Nephron progenitor cell (in vitro differentiated cells): ENCODE data around the gene FIBCD1.
A peak's percentile ranks its signal among the peaks of the same experiment; 100 is the strongest.
"Not testable (repeated sequence)": the region's sequence is repeated elsewhere in the genome, so short reads cannot be mapped to it uniquely, and the experiment has no call there.

Experiments
- DNase-seq: peaks from one replicate; pipeline ENCODE4 v3.0.0; 2021
- H3K27ac Mint-ChIP-seq: 2 replicates; pipeline ENCODE4 v1.8.0; 2021; ENCODE audit warnings: mild to moderate bottlenecking, moderate library complexity, mixed read lengths
- H3K27me3 Mint-ChIP-seq: 2 replicates; pipeline ENCODE4 v1.8.0; 2021; ENCODE audit warnings: mild to moderate bottlenecking, low read depth, mixed read lengths; ENCODE audit not compliant: poor library complexity
- H3K36me3 Mint-ChIP-seq: 2 replicates; pipeline ENCODE4 v1.8.0; 2021; ENCODE audit warnings: low read depth, mixed read lengths
- H3K4me1 Mint-ChIP-seq: 2 replicates; pipeline ENCODE4 v1.8.0; 2021; ENCODE audit warnings: mixed read lengths
- H3K4me3 Mint-ChIP-seq: 2 replicates; pipeline ENCODE4 v1.8.0; 2021; ENCODE audit warnings: mild to moderate bottlenecking, moderate library complexity, mixed read lengths
- H3K9me3 Mint-ChIP-seq: 2 replicates; pipeline ENCODE4 v1.8.0; 2021; ENCODE audit warnings: mild to moderate bottlenecking, moderate library complexity, mixed read lengths
- TF ChIP-seq, protein P1 (sequence below): fragments of 200-600 bp; sonication (generic); IDR thresholded peaks from 2 replicates; pipeline ENCODE4 v1.5.0; 2021; ENCODE audit warnings: antibody characterized with exemption

FIBCD1 gene

DNA sequence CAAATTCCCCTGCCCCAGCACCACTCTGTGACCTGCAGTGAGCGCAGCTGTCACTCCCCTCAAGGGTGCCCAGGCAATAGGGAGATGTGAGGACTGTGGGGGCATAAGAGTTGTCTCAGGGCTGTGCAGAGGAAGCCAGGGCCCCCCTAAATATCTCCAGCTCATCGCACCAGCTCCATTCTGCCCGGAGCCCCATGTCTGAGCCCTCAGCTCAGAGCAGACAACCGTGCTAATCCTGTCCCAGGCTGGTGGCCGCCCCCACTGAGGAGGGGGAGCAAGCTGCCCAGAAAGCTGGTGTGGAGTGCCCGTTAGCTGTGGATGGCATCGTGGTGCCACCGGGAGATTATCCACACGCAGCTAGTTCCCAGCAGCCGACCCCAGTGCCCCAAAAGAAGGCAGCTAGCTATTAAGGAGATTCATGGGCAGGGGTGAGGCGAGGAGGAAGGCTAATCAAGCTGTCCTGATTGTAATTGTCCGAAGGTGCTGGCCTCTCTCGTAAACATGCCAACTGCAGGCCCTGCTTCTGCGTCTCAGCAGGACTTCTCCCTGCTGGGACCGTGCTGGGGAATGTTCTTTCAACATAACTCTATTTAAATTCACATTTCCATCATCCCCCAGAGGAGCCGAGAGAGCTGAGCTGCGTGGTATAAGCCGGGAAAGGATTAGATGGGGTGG lies 17.0 kb upstream of the FIBCD1 start:
- Mint-ChIP-seq H3K4me3 (no peak overlapping the region), H3K27me3 (peaks cover 18% of the 10 kb centered on the region), H3K27ac (peak overlapping the region; percentile 95), H3K4me1 (peaks cover 17% of the 10 kb centered on the region), H3K36me3 (peaks cover 5% of the 10 kb centered on the region), H3K9me3 (peaks cover 28% of the 10 kb centered on the region)
- no peak for DNase-seq
- TF ChIP-seq, protein P1, sequence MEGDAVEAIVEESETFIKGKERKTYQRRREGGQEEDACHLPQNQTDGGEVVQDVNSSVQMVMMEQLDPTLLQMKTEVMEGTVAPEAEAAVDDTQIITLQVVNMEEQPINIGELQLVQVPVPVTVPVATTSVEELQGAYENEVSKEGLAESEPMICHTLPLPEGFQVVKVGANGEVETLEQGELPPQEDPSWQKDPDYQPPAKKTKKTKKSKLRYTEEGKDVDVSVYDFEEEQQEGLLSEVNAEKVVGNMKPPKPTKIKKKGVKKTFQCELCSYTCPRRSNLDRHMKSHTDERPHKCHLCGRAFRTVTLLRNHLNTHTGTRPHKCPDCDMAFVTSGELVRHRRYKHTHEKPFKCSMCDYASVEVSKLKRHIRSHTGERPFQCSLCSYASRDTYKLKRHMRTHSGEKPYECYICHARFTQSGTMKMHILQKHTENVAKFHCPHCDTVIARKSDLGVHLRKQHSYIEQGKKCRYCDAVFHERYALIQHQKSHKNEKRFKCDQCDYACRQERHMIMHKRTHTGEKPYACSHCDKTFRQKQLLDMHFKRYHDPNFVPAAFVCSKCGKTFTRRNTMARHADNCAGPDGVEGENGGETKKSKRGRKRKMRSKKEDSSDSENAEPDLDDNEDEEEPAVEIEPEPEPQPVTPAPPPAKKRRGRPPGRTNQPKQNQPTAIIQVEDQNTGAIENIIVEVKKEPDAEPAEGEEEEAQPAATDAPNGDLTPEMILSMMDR, result no peak

DNA sequence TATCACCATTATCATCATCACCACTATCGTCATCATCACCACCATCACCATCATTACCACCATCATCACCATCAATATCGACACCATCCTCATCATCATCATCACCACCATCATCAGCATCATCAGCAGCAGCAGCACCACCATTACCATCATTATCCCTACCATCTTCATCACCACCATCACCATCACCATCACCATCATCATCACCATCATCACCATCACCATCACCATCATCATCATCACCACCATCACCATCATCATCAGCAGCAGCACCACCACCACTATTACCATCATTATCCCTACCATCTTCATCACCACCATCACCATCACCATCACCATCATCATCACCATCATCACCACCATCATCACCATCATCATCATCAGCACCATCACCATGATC lies 15.9 kb upstream of the FIBCD1 start:
- not testable (repeated sequence) for H3K4me3 Mint-ChIP-seq, H3K27ac Mint-ChIP-seq, H3K36me3 Mint-ChIP-seq, DNase-seq
- H3K4me1 Mint-ChIP-seq, result peaks cover 17% of the 10 kb centered on the region
- H3K27me3 Mint-ChIP-seq, result peaks cover 27% of the 10 kb centered on the region
- peaks cover 29% of the 10 kb centered on the region for H3K9me3 Mint-ChIP-seq

DNA sequence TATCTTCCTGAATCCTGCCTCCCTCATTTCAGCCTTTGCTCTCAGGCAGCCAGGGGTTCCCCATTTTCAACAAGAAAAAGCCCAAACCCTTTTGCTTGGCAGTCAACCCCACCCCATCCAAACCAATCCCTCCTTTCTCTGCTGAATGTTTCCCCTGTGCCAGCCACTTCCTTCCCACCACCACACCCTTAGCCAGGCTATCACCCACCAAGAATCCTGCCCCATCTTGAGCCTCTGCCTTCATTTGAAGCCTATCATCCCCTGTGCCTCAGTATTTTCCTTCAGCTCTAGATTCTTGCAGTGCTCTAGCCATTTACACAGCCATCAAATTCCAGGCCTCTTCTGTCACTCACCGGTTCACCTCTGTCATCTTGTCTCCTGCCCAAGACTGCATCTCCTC lies 15.3 kb upstream of the FIBCD1 start:
- Mint-ChIP-seq H3K4me3 (no peak overlapping the region), H3K36me3 (peaks cover 5% of the 10 kb centered on the region), H3K4me1 (peaks cover 17% of the 10 kb centered on the region), H3K27me3 (peaks cover 33% of the 10 kb centered on the region), H3K27ac (no peak overlapping the region), H3K9me3 (peaks cover 29% of the 10 kb centered on the region)
- DNase-seq, result no peak
- TF ChIP-seq, protein P1, result no peak

DNA sequence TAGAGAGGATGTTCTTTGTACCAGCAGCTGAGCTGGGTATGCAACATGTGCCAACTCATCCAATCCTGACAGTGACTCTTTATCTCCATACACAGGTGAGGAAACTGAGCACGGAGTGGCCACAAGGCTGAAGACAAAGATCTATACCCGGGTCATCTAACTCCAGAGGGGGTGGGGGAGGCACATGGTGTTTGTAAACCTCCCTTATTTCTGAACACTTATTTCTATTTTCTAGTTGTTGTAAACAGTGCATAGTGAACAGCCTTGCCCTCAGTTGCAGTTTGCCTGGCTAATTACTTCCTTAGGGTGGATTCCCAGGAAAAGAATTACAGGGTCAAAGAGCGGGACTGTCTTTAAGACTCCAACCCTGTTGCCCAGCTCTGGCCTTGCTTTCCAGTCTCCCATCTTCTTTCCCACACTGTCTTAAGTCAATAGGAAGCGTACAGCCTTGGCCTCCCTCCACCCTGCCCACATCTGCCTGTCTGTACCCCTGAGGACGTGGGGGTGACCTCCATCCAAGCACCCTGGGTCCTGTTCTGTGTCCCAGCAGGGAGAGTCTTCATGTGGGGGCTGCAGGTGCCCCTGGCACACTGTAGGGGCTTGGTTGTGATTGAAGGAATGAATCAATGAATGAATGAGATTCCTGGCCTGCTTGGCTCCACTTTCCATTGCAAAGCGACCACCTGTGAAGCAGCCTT lies 13.2 kb upstream of the FIBCD1 start:
- H3K4me1 Mint-ChIP-seq, result peaks cover 12% of the 10 kb centered on the region
- TF ChIP-seq, protein P1, result no peak
- H3K4me3 Mint-ChIP-seq, result no peak overlapping the region
- peaks cover 19% of the 10 kb centered on the region for H3K9me3 Mint-ChIP-seq
- no peak overlapping the region for H3K27ac Mint-ChIP-seq
- no peaks in the 10 kb centered on the region for H3K36me3 Mint-ChIP-seq
- no peak for DNase-seq
- H3K27me3 Mint-ChIP-seq, result peaks cover 47% of the 10 kb centered on the region

DNA sequence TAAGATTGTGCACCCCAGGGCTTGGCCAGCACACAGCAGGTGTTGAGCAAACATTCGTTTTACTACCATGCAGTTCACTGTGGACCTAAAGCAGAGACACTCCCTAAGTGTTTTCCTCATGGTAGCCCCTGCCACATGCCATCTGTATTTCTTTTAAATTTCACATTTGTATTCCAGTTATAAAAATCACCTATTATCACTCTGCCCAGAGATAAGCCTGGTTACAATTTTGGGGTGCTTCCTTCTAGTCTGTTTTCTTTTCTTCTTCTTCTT lies 10.9 kb upstream of the FIBCD1 start:
- H3K27ac Mint-ChIP-seq, result no peak overlapping the region
- no peak for DNase-seq
- peaks cover 19% of the 10 kb centered on the region for H3K9me3 Mint-ChIP-seq
- H3K27me3 Mint-ChIP-seq, result peaks cover 55% of the 10 kb centered on the region
- TF ChIP-seq, protein P1, result no peak
- no peaks in the 10 kb centered on the region for H3K4me1 Mint-ChIP-seq
- H3K4me3 Mint-ChIP-seq, result no peak overlapping the region
- no peaks in the 10 kb centered on the region for H3K36me3 Mint-ChIP-seq

DNA sequence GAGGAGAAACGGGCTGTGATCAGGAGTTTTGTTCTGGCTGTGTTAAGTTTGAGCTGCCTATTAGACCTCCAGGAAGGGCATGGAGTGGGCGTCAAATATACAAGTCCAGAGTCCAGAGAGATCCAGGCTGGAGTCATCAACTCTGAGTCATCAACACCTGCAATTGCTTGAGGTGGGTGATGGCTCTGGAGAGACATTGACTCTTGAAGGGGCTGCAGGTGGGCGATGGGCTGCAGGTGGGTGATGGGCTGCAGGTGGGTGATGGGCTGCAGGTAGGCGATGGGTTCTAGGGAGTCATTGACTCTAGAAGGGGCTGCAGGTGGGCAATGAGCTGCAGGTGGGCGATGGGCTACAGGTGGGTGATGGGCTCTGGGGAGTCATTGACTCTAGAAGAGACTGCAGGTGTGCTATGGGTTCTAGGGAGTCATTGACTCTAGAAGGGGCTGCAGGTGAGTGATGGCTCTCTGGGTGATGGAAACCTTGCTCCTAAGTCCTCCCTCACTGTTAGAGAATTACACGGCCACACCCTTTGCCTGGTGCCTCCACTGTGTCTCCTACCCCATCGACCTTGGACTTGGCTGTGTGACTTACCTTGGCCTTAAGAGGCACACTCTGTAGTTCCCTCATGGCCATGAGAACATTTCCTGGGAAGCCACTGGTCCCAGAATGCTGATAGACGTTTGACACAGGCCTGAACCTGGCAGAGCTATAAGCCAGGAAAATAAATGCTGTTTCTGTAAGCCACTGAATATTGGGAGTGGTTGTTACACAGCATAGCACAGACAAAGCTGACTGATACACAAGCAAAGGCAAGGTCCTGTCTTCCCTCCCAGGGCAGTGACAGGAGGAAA lies 10.4 kb upstream of the FIBCD1 start:
- Mint-ChIP-seq H3K4me1 (no peaks in the 10 kb centered on the region), H3K27me3 (peaks cover 61% of the 10 kb centered on the region), H3K4me3 (no peak overlapping the region), H3K9me3 (peaks cover 19% of the 10 kb centered on the region), H3K27ac (no peak overlapping the region), H3K36me3 (no peaks in the 10 kb centered on the region)
- TF ChIP-seq, protein P1, result no peak
- DNase-seq, result no peak
